PFSK-1 (cell line): ENCODE results near the gene ADAMTS2.

Experiments
- FOXP2 ChIP-seq: optimal IDR thresholded peaks from 2 replicates; pipeline ENCODE3; 2011; ENCODE audit warnings: borderline replicate concordance, control low read depth, inconsistent platforms; ENCODE audit not compliant: insufficient read depth; ENCODE audit errors: extremely low read length, extremely low read depth
- POLR2AphosphoS5 ChIP-seq: IDR thresholded peaks from 2 replicates; pipeline ENCODE4 v1.6.1; 2012; ENCODE audit warnings: low read depth, mild to moderate bottlenecking, control low read depth, low read length, moderate library complexity
- SIN3A ChIP-seq: IDR thresholded peaks from 2 replicates; pipeline ENCODE4 v1.6.1; 2012; ENCODE audit warnings: mild to moderate bottlenecking, low read length, moderate library complexity, borderline replicate concordance; ENCODE audit not compliant: insufficient read depth
- TAF1 ChIP-seq: IDR thresholded peaks from 2 replicates; pipeline ENCODE4 v1.6.1; 2012; ENCODE audit warnings: low read length, control low read depth, borderline replicate concordance; ENCODE audit not compliant: insufficient read depth
- TF ChIP-seq, protein P1 (sequence below), 2 experiments: IDR thresholded peaks; 2 replicates each; pipeline versions ENCODE4 v1.6.1 to v1.8.0; 2011 to 2012; ENCODE audit warnings: low read depth in 2 of 2, low read length in 2 of 2, control low read depth in 1 of 2, inconsistent platforms in 1 of 2, mild to moderate bottlenecking in 1 of 2, moderate library complexity in 1 of 2; ENCODE audit not compliant: insufficient read depth in 1 of 2

DNA sequence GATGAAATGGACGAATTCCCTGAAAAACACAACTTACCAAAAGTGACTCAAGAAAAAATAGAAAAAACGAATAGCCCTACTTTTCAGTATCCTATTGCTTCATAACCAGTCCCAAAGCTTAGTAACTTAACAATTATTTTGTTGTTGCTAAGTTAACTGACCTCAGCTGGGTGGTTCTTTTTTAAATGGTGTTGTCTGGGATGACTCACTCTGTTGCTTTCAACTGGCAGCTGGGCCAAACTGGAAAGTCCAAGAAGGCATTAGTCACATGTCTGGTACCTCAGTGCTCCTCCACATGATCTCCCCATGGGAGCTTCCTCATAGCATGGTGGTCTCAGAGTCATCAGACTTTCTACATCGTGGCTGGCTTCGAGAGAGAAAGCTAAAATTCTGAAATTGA lies 47.8 kb upstream of the ADAMTS2 start:
- TF ChIP-seq POLR2AphosphoS5 (no peak), SIN3A (no peak), TAF1 (no peak), FOXP2 (no peak)
- TF ChIP-seq, protein P1, sequence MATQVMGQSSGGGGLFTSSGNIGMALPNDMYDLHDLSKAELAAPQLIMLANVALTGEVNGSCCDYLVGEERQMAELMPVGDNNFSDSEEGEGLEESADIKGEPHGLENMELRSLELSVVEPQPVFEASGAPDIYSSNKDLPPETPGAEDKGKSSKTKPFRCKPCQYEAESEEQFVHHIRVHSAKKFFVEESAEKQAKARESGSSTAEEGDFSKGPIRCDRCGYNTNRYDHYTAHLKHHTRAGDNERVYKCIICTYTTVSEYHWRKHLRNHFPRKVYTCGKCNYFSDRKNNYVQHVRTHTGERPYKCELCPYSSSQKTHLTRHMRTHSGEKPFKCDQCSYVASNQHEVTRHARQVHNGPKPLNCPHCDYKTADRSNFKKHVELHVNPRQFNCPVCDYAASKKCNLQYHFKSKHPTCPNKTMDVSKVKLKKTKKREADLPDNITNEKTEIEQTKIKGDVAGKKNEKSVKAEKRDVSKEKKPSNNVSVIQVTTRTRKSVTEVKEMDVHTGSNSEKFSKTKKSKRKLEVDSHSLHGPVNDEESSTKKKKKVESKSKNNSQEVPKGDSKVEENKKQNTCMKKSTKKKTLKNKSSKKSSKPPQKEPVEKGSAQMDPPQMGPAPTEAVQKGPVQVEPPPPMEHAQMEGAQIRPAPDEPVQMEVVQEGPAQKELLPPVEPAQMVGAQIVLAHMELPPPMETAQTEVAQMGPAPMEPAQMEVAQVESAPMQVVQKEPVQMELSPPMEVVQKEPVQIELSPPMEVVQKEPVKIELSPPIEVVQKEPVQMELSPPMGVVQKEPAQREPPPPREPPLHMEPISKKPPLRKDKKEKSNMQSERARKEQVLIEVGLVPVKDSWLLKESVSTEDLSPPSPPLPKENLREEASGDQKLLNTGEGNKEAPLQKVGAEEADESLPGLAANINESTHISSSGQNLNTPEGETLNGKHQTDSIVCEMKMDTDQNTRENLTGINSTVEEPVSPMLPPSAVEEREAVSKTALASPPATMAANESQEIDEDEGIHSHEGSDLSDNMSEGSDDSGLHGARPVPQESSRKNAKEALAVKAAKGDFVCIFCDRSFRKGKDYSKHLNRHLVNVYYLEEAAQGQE (IDR thresholded peaks at IDR 0.05; ENCODE audit: insufficient read depth in 1 of 2, low read depth in 2 of 2, low read length in 2 of 2): no peak
